Subcutaneous adipose tissue (tissue), 4 donors: ENCODE results near the gene TOP1. TPM values are rescaled to one million over a fixed set of nuclear protein-coding genes. Genes with fewer than 3 reads are reported as not detected.

Experiments used
- CTCF ChIP-seq: fragments of 450-650 bp; IDR thresholded peaks from one replicate; pipeline ENCODE4 v1.5.1; 2016; ENCODE audit warnings: low read depth, mild to moderate bottlenecking, control low read depth, antibody characterized with exemption, moderate library complexity
- total RNA-seq, 4 donors: library from RNA; depleted of rRNA; stranded (reverse); fragments of >200 nt; gene quantifications; one replicate each; pipeline ENCODE4 v1.1.0, GENCODE V29; 2016

Gene TOP1
- total RNA-seq, 4 donors from 2014 or later = 24.6 to 59.2 (median 31.7) TPM

- no peak for TF ChIP-seq CTCF
Measured at GRCh38 chr20:41125530-41126457, 97.2 kb downstream of the TOP1 start.

- TF ChIP-seq CTCF = no peak
Measured at GRCh38 chr20:41126719-41127118, 98.1 kb downstream of the TOP1 start.

GRCh38 chr20:41131594-41132387 is 103.2 kb downstream of the TOP1 start:
- TF ChIP-seq CTCF = no peak

- no peak for TF ChIP-seq CTCF
Measured at GRCh38 chr20:41133709-41134361, 105.2 kb downstream of the TOP1 start.

GRCh38 chr20:41134362-41135186 is 106.0 kb downstream of the TOP1 start:
- TF ChIP-seq CTCF = no peak

GRCh38 chr20:41135187-41135887 is 106.7 kb downstream of the TOP1 start:
- TF ChIP-seq CTCF = no peak
